Heart left ventricle (tissue), 16 donors: ENCODE measurements around the gene RELA. TPM values are rescaled to one million over a fixed set of nuclear protein-coding genes. Genes with fewer than 3 reads are reported as not detected.

Source experiments
- ATAC-seq, 4 donors: fragments of 200-7000 bp; cut with Tn5 transposase; one replicate each; pipeline ENCODE4 v1.9.1; 2020 to 2022; ENCODE audit warnings: moderate library complexity in 4 of 4, mild to moderate bottlenecking in 3 of 4, moderate number of reproducible peaks in 1 of 4
- DNase-seq, 5 donors: peaks; one replicate each; pipeline ENCODE4 v3.0.0-alpha.2; 2020
- H3K27ac ChIP-seq, 12 donors: fragments of 200-600 bp; sonication (generic) in 4 of 12; one replicate each; pipeline versions ENCODE4 v1.5.0 to v1.8.0; 2016 to 2022; ENCODE audit warnings: mild to moderate bottlenecking in 2 of 12
- H3K27me3 ChIP-seq, 9 donors: fragments of 200-600 bp; sonication (generic) in 2 of 9; one replicate each; pipeline versions ENCODE4 v1.5.1 to v1.8.0; 2016 to 2022; ENCODE audit warnings: mild to moderate bottlenecking in 3 of 9
- H3K36me3 ChIP-seq, 9 donors: fragments of 200-600 bp; sonication (generic) in 2 of 9; one replicate each; pipeline versions ENCODE4 v1.5.0 to v1.8.0; 2018 to 2022; ENCODE audit warnings: mild to moderate bottlenecking in 2 of 9
- H3K4me1 ChIP-seq, 12 donors: fragments of 200-600 bp; sonication (generic) in 4 of 12; one replicate each; pipeline versions ENCODE4 v1.5.0 to v1.8.0; 2016 to 2022; ENCODE audit warnings: mild to moderate bottlenecking in 3 of 12
- H3K4me3 ChIP-seq, 12 donors: fragments of 200-600 bp; sonication (generic) in 4 of 12; one replicate each; pipeline versions ENCODE4 v1.5.0 to v1.8.0; 2017 to 2022; ENCODE audit warnings: mild to moderate bottlenecking in 9 of 12, moderate library complexity in 4 of 12
- H3K9me3 ChIP-seq, 12 donors: fragments of 200-600 bp; sonication (generic) in 4 of 12; one replicate each; pipeline versions ENCODE4 v1.5.0 to v1.8.0; 2016 to 2022; ENCODE audit warnings: mild to moderate bottlenecking in 1 of 12
- POLR2A ChIP-seq, 2 donors: fragments of 450-650 bp; IDR thresholded peaks; one replicate each; pipeline ENCODE4 v1.6.1; 2017; ENCODE audit warnings: antibody characterized with exemption in 2 of 2, mild to moderate bottlenecking in 2 of 2, moderate library complexity in 2 of 2
- WGBS, 4 donors: extraction: QIAGEN DNeasy Blood & Tissue Kit in 2 of 4; methylation state at CpG; one replicate each; pipeline versions ENCODE4 v1.1.5 to v1.1.7; 2013 to 2018; 5-methylcytosine and 5-hydroxymethylcytosine counted together
- intact Hi-C, 10 donors: fragments of 100-400 bp; cut with DNase I; formaldehyde crosslinking; loops; one replicate each; pipeline versions ENCODE4 v1.11.1 to v1.14.2; 2022
- polyA plus RNA-seq, 2 donors: library from polyadenylated mRNA; stranded (reverse); fragments of 200-250 nt; gene quantifications; one replicate each; pipeline ENCODE4 v1.2.3, GENCODE V29; 2013
- total RNA-seq, 9 donors: library from RNA; depleted of rRNA in 2 of 9; stranded (reverse); fragments of >200 nt in 2 of 9; fragmentation: NEBNext Ultra II Directional in 3 of 9; extraction: Animal tissue kit (Norgen Biotek cat#: 25700) in 3 of 9; gene quantifications; one replicate each; pipeline versions ENCODE4 v1.1.0 to v1.2.4, GENCODE V29; 2016 to 2023
- TF ChIP-seq, protein P1 (sequence below), 12 donors: fragments of 200-600 bp; sonication (generic) in 4 of 12; IDR thresholded peaks; one replicate each; pipeline versions ENCODE4 v1.5.0 to v1.8.0; 2018 to 2022; ENCODE audit warnings: antibody characterized with exemption in 12 of 12, mild to moderate bottlenecking in 5 of 12
- donor health status: ischemic (EF 13 %, LVEDD 7.1; RV severe dilation, severe dysfunction).
- donor health status: healthy with polysubstance abuse.
- donor health status: DM: no; HTN: yes; CAD: no.
- donor health status: DM: no; HTN: no; CAD: no.
- donor health status: ischemic (EF 25% LVEDD 6.9; RV normal size, moderate dysfunction).
- donor health status: ischemic (EF 25% LVEDD 5.7; RV mildly dilated, moderate dysfunction).
- donor health status: healthy.
- donor health status: DM: yes; HTN: yes; CAD: no.
- donor health status: ischemic (EF 35%, LVEDD 5.7; RV mildly dilated, moderate dysfunction).
- donor health status: nonischemic (EF 11% LVEDD 7.7; RV severe dilation, severe dysfunction).
- donor health status: DM: yes; HTN: yes; CAD: no.
- donor health status: PGD.
- donor health status: ischemic (EF 29% LVEDD 5.4; RV normal size, mild dysfunction).
- donor health status: nonischemic (EF 23%, LVEDD 6.1; RV moderate dilation, normal function).

RELA gene
- total and polyA plus RNA-seq, 11 donors: 22.2 to 86.4 (median 42.3) TPM

GRCh38 chr11:65611758-65612603 lies 50.7 kb downstream of the RELA start:
- peaks cover 9 to 86% (median 57%) of the 10 kb centered on the region in 12 donors for H3K4me1 ChIP-seq
- 42 to 59% (median 53%) methylated on average over 12 of the region's 12 CpGs for WGBS, 4 donors
- DNase-seq: no peak
- H3K9me3 ChIP-seq: no peaks in the 10 kb centered on the region
- TF ChIP-seq, protein P1, sequence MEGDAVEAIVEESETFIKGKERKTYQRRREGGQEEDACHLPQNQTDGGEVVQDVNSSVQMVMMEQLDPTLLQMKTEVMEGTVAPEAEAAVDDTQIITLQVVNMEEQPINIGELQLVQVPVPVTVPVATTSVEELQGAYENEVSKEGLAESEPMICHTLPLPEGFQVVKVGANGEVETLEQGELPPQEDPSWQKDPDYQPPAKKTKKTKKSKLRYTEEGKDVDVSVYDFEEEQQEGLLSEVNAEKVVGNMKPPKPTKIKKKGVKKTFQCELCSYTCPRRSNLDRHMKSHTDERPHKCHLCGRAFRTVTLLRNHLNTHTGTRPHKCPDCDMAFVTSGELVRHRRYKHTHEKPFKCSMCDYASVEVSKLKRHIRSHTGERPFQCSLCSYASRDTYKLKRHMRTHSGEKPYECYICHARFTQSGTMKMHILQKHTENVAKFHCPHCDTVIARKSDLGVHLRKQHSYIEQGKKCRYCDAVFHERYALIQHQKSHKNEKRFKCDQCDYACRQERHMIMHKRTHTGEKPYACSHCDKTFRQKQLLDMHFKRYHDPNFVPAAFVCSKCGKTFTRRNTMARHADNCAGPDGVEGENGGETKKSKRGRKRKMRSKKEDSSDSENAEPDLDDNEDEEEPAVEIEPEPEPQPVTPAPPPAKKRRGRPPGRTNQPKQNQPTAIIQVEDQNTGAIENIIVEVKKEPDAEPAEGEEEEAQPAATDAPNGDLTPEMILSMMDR (IDR thresholded peaks at IDR 0.05): no peak
- TF ChIP-seq POLR2A (IDR thresholded peaks at IDR 0.05): no peak
- H3K4me3 ChIP-seq: peak overlapping the region; percentile 64 to 100 (median 96)
- ATAC-seq: no peak
- H3K36me3 ChIP-seq: peaks cover 0 to 53% (median 33%) of the 10 kb centered on the region in 9 donors
- no peaks in the 10 kb centered on the region for H3K27me3 ChIP-seq
- intact Hi-C loops: loop anchor here in 6 of 10 donors (2.0 to 10.0 kb wide), 5 partner anchors 35 to 163 kb away; partner anchors contain the start of genes EHBP1L1 (in 3 of the 6), FAM89B (in 2 of the 6), KAT5 (in 1 of the 6) and ZNRD2 (in 1 of the 6)
- peak overlapping the region; percentile 93 to 99 (median 97) for H3K27ac ChIP-seq

GRCh38 chr11:65611028-65611757 lies 51.5 kb downstream of the RELA start:
- peaks cover 0 to 61% (median 37%) of the 10 kb centered on the region in 9 donors for H3K36me3 ChIP-seq
- peaks cover 4 to 86% (median 55%) of the 10 kb centered on the region in 12 donors for H3K4me1 ChIP-seq
- no peaks in the 10 kb centered on the region for H3K9me3 ChIP-seq
- peak overlapping the region in 11 of 12 donors; percentile 64 to 100 (median 96) for H3K4me3 ChIP-seq
- intact Hi-C loops: loop anchor here in 5 of 10 donors (5.0 to 10.0 kb wide), 4 partner anchors 34 to 164 kb away; partner anchors contain the start of genes EHBP1L1 (in 3 of the 5), FAM89B (in 1 of the 5), KAT5 (in 1 of the 5) and ZNRD2 (in 1 of the 5)
- peak overlapping the region; percentile 93 to 99 (median 97) for H3K27ac ChIP-seq
- ATAC-seq (peak in 1 of 4 donors; percentile 18), DNase-seq (peak; percentile 75 to 86 (median 84))
- 37 to 54% (median 39%) methylated on average over 8 to 10 of the region's 10 CpGs for WGBS, 4 donors
- TF ChIP-seq, protein P1 (IDR thresholded peaks at IDR 0.05): no peak
- peak in 1 of 2 donors; percentile 15 for TF ChIP-seq POLR2A (IDR thresholded peaks at IDR 0.05)
- H3K27me3 ChIP-seq: no peaks in the 10 kb centered on the region

GRCh38 chr11:65610404-65610803 lies 52.3 kb downstream of the RELA start:
- peak overlapping the region; percentile 93 to 99 (median 97) for H3K27ac ChIP-seq
- H3K9me3 ChIP-seq: no peaks in the 10 kb centered on the region
- no peak for TF ChIP-seq POLR2A (IDR thresholded peaks at IDR 0.05)
- TF ChIP-seq, protein P1 (IDR thresholded peaks at IDR 0.05): no peak
- WGBS, 4 donors: 45 to 56% (median 54%) methylated on average over 6 of the region's 6 CpGs
- peaks cover 0 to 69% (median 45%) of the 10 kb centered on the region in 9 donors for H3K36me3 ChIP-seq
- H3K27me3 ChIP-seq: no peaks in the 10 kb centered on the region
- peak overlapping the region in 11 of 12 donors; percentile 14 to 100 (median 96) for H3K4me3 ChIP-seq
- ATAC-seq: no peak
- intact Hi-C loops: loop anchor here in 5 of 10 donors (5.0 to 10.0 kb wide), 4 partner anchors 33 to 164 kb away; partner anchors contain the start of genes EHBP1L1 (in 3 of the 5), FAM89B (in 1 of the 5), KAT5 (in 1 of the 5) and ZNRD2 (in 1 of the 5)
- no peak for DNase-seq
- peaks cover 4 to 90% (median 56%) of the 10 kb centered on the region in 12 donors for H3K4me1 ChIP-seq
